ENCODE measurements around the gene CNOT1.
"Not testable (repeated sequence)": the region's sequence is repeated elsewhere in the genome, so short reads cannot be mapped to it uniquely, and the experiment has no call there.

The CNOT1 gene

GRCh38 chr16:58582133-58582532 lies 47.5 kb downstream of the CNOT1 start:
- no peak for DNase-seq (ENCODE audit: low spot score)

GRCh38 chr16:58579587-58579986 lies 50.0 kb downstream of the CNOT1 start:
- DNase-seq (ENCODE audit: low spot score): no peak

- no peak for DNase-seq (ENCODE audit: low spot score)
These were observed 51.0 kb downstream of the CNOT1 start for GRCh38 chr16:58578642-58579041.

GRCh38 chr16:58577141-58577540 lies 52.5 kb downstream of the CNOT1 start:
- DNase-seq (ENCODE audit: low spot score): no peak

- no peak for DNase-seq (ENCODE audit: low spot score)
These were observed 54.7 kb downstream of the CNOT1 start for GRCh38 chr16:58574895-58575294.

GRCh38 chr16:58565697-58566096 lies 63.9 kb downstream of the CNOT1 start:
- DNase-seq (ENCODE audit: low spot score): not testable (repeated sequence)

GRCh38 chr16:58563775-58564174 lies 65.9 kb downstream of the CNOT1 start:
- DNase-seq (ENCODE audit: low spot score): no peak

- DNase-seq (ENCODE audit: low spot score): no peak
These were observed 66.4 kb downstream of the CNOT1 start for GRCh38 chr16:58563235-58563634.

- DNase-seq (ENCODE audit: low spot score): no peak
These were observed 72.9 kb downstream of the CNOT1 start for GRCh38 chr16:58556678-58557077.

- DNase-seq (ENCODE audit: low spot score): no peak
These were observed 78.1 kb downstream of the CNOT1 start for GRCh38 chr16:58551496-58551895.

- no peak for DNase-seq (ENCODE audit: low spot score)
These were observed 81.2 kb downstream of the CNOT1 start for GRCh38 chr16:58548378-58548777.

GRCh38 chr16:58543685-58544084 lies 85.9 kb downstream of the CNOT1 start:
- DNase-seq (ENCODE audit: low spot score): no peak

- DNase-seq (ENCODE audit: low spot score): no peak
These were observed 87.3 kb downstream of the CNOT1 start for GRCh38 chr16:58542291-58542690.

GRCh38 chr16:58541711-58542110 lies 87.9 kb downstream of the CNOT1 start:
- no peak for DNase-seq (ENCODE audit: low spot score)

- no peak for DNase-seq (ENCODE audit: low spot score)
These were observed 92.3 kb downstream of the CNOT1 start for GRCh38 chr16:58537124-58537906.

- no peak for DNase-seq (ENCODE audit: low spot score)
These were observed 93.3 kb downstream of the CNOT1 start for GRCh38 chr16:58536278-58536677.

- DNase-seq (ENCODE audit: low spot score): no peak
These were observed 94.5 kb downstream of the CNOT1 start for GRCh38 chr16:58535100-58535499.

GRCh38 chr16:58533751-58534470 lies 95.7 kb downstream of the CNOT1 start:
- no peak for DNase-seq (ENCODE audit: low spot score)

- DNase-seq (ENCODE audit: low spot score): no peak
These were observed 97.2 kb downstream of the CNOT1 start for GRCh38 chr16:58532414-58532813.

GRCh38 chr16:58530179-58530578 lies 99.4 kb downstream of the CNOT1 start:
- DNase-seq (ENCODE audit: low spot score): no peak

GRCh38 chr16:58519707-58520106 lies 109.9 kb downstream of the CNOT1 start:
- no peak for DNase-seq (ENCODE audit: low spot score)

- no peak for DNase-seq (ENCODE audit: low spot score)
These were observed 110.7 kb downstream of the CNOT1 start for GRCh38 chr16:58518980-58519368.

All from globus pallidus (tissue), 1 donor.